Measurements from ENCODE around the gene PCDHA6. TPM values are rescaled to one million over a fixed set of nuclear protein-coding genes. Genes with fewer than 3 reads are reported as not detected.
A peak's percentile ranks its signal among the peaks of the same experiment; 100 is the strongest.

The PCDHA6 gene
- total and polyA plus RNA-seq, 2 donors (not counting 3 experiments of a cell fraction or from before 2014, with no cell fraction given), result 0.04 to 0.18 TPM

DNA sequence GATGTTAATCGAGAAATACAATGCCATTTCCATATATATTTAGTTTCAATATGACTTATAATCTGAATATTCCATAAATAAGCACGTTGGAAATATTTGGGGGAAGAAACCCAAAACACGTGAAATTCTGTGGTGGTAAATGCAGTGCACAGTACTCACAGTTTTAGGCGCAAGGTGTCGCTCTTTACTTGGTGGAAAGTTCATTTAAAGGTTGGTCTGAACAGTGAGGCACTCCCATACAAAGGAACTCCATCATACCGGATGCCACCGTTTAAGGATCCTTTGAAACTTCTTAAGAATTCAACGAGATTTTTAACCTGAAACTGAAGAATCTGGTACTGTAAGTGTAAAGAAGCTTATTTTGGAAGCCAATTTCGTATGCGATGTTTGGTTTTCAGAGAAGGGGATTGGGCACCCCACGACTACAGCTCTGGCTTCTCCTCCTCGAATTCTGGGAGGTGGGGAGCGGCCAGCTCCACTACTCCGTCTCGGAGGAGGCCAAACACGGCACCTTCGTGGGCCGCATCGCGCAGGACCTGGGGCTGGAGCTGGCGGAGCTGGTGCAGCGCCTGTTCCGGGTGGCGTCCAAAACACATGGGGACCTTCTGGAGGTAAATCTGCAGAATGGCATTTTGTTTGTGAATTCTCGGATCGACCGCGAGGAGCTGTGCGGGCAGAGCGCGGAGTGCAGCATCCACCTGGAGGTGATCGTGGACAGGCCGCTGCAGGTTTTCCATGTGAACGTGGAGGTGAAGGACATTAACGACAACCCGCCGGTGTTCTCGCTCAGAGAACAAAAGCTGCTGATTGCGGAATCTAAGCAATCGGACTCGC, 41.2 kb downstream of the PCDHA6 start, which contains the start of gene PCDHA11:
Gene PCDHA11, plus strand, starts transcription at position 237 of the 834 bp plus-strand sequence. Its CDS starts 147 bp downstream, at position 384.
- Histone ChIP-seq H4K20me1 (replicated peaks; ENCODE audit: control insufficient read depth, extremely low read depth, insufficient read depth, low read length) (no peaks in the 10 kb centered on the region), H2AFZ (ENCODE audit: low read depth, low read length) (no peak within 1 kb of the TSS), H3K9me3 (replicated peaks; ENCODE audit: control insufficient read depth, insufficient read depth, low read length) (no peaks in the 10 kb centered on the region), H3K4me2 (ENCODE audit: insufficient read depth, low read length) (no peak within 1 kb of the TSS), H3K4me3 (replicated peaks in 1 of 3; ENCODE audit: insufficient read depth in 1 of 3, low read depth in 1 of 3, low read length in 3 of 3) (no peak within 1 kb of the TSS), H3K36me3 (ENCODE audit: control insufficient read depth in 2 of 2, extremely low read depth in 1 of 2, insufficient read depth in 2 of 2, low read length in 2 of 2) (no peaks in the 10 kb centered on the region), H3K27me3 (ENCODE audit: control insufficient read depth in 2 of 2, insufficient read depth in 2 of 2, low read length in 2 of 2) (no peaks in the 10 kb centered on the region), H3K9ac (replicated peaks; ENCODE audit: extremely low read depth, insufficient read depth, low read length) (no peak within 1 kb of the TSS), H3K9me1 (replicated peaks; ENCODE audit: control insufficient read depth, extremely low read depth, insufficient read depth, low read length) (no peaks in the 10 kb centered on the region), H3K79me2 (ENCODE audit: control insufficient read depth, insufficient read depth, low read length) (no peaks in the 10 kb centered on the region), H3K4me1 (ENCODE audit: control insufficient read depth, extremely low read depth, insufficient read depth, low read length) (no peaks in the 10 kb centered on the region), H3K27ac (ENCODE audit: insufficient read depth, low read depth, low read length) (no peak within 1 kb of the TSS)
- TF ChIP-seq, protein P1, sequence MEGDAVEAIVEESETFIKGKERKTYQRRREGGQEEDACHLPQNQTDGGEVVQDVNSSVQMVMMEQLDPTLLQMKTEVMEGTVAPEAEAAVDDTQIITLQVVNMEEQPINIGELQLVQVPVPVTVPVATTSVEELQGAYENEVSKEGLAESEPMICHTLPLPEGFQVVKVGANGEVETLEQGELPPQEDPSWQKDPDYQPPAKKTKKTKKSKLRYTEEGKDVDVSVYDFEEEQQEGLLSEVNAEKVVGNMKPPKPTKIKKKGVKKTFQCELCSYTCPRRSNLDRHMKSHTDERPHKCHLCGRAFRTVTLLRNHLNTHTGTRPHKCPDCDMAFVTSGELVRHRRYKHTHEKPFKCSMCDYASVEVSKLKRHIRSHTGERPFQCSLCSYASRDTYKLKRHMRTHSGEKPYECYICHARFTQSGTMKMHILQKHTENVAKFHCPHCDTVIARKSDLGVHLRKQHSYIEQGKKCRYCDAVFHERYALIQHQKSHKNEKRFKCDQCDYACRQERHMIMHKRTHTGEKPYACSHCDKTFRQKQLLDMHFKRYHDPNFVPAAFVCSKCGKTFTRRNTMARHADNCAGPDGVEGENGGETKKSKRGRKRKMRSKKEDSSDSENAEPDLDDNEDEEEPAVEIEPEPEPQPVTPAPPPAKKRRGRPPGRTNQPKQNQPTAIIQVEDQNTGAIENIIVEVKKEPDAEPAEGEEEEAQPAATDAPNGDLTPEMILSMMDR (IDR thresholded peaks at IDR 0.05; ENCODE audit: extremely low read depth in 1 of 2, insufficient read depth in 1 of 2, low read depth in 1 of 2, low read length in 2 of 2), result peak in 1 of 2 donors; percentile 9
- no peak for TF ChIP-seq MYC (IDR thresholded peaks at IDR 0.05; ENCODE audit: low read depth, low read length)
- dilution Hi-C loops (cut with MboI; ENCODE audit: extremely low pct_ligation_motif_present, low sequenced_read_pairs), result no loop called here
- ChIA-PET POLR2A (no interaction called here), CTCF (interaction anchor here (0.7 to 1.8 kb wide), 7 partner anchors 12 to 461 kb away, joined by 3 to 9 read pairs (median 4); partner anchors contain the start of gene PCDHGA1)
- BruUV-seq (replicated peaks), result no TSS peak
- DNase-seq (ENCODE audit: low read depth, low spot score) (peak; percentile 12), FAIRE-seq (no peak)
- intact Hi-C loops (cut with micrococcal nuclease), result loop anchor here (1.0 kb wide), 1 partner anchor 172 kb away; no protein-coding TSS in a partner anchor

DNA sequence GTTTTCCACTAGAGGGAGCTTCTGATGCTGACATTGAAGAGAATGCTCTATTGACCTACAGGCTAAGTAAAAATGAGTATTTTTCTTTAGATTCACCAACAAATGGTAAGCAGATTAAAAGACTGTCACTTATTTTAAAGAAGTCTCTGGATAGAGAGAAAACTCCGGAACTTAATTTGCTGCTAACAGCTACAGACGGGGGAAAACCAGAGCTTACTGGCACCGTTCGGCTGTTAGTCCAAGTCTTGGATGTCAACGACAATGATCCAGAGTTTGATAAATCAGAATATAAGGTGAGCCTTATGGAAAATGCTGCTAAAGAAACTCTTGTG, 41.8 kb downstream of the PCDHA6 start:
- POLR2A ChIA-PET, result no interaction called here
- Histone ChIP-seq H3K4me1 (ENCODE audit: control insufficient read depth, extremely low read depth, insufficient read depth, low read length) (no peaks in the 10 kb centered on the region), H3K9me1 (replicated peaks; ENCODE audit: control insufficient read depth, extremely low read depth, insufficient read depth, low read length) (no peaks in the 10 kb centered on the region), H3K27me3 (ENCODE audit: control insufficient read depth in 2 of 2, insufficient read depth in 2 of 2, low read length in 2 of 2) (no peaks in the 10 kb centered on the region), H3K27ac (ENCODE audit: insufficient read depth, low read depth, low read length) (no peak overlapping the region), H3K36me3 (ENCODE audit: control insufficient read depth in 2 of 2, extremely low read depth in 1 of 2, insufficient read depth in 2 of 2, low read length in 2 of 2) (no peaks in the 10 kb centered on the region), H3K79me2 (ENCODE audit: control insufficient read depth, insufficient read depth, low read length) (no peaks in the 10 kb centered on the region), H4K20me1 (replicated peaks; ENCODE audit: control insufficient read depth, extremely low read depth, insufficient read depth, low read length) (no peaks in the 10 kb centered on the region), H3K9ac (replicated peaks; ENCODE audit: extremely low read depth, insufficient read depth, low read length) (no peak overlapping the region), H3K4me2 (ENCODE audit: insufficient read depth, low read length) (no peak overlapping the region), H2AFZ (ENCODE audit: low read depth, low read length) (no peak overlapping the region), H3K9me3 (replicated peaks; ENCODE audit: control insufficient read depth, insufficient read depth, low read length) (no peaks in the 10 kb centered on the region), H3K4me3 (replicated peaks in 1 of 3; ENCODE audit: insufficient read depth in 1 of 3, low read depth in 1 of 3, low read length in 3 of 3) (no peak overlapping the region)
- intact Hi-C loops (cut with micrococcal nuclease) (no loop called here), dilution Hi-C loops (cut with MboI; ENCODE audit: extremely low pct_ligation_motif_present, low sequenced_read_pairs) (no loop called here)
- FAIRE-seq, result no peak
- DNase-seq (ENCODE audit: low read depth, low spot score), result no peak
- no TSS peak for BruUV-seq (replicated peaks)
- CTCF ChIA-PET, result interaction anchor here (0.7 to 1.8 kb wide), 7 partner anchors 13 to 461 kb away, joined by 3 to 9 read pairs (median 4); partner anchors contain the start of gene PCDHGA1
- TF ChIP-seq JUN (IDR thresholded peaks at IDR 0.05; ENCODE audit: borderline replicate concordance, insufficient read depth, insufficient read length, low read depth) (no peak), POLR2A (IDR thresholded peaks at IDR 0.05; ENCODE audit: low read depth, low read length) (no peak)
- TF ChIP-seq, protein P1 (IDR thresholded peaks at IDR 0.05; ENCODE audit: extremely low read depth in 1 of 2, insufficient read depth in 1 of 2, low read depth in 1 of 2, low read length in 2 of 2), result no peak

Measured in endothelial cell of umbilical vein (primary cell).